Neural progenitor cell (in vitro differentiated cells): ENCODE results near the gene RBKS. TPM values are rescaled to one million over a fixed set of nuclear protein-coding genes. Genes with fewer than 3 reads are reported as not detected.

Experiments
- DNase-seq: peaks from one replicate; pipeline ENCODE4 v3.0.0-alpha.2; 2016; ENCODE audit warnings: low spot score
- H2AFZ ChIP-seq: fragments of 200-600 bp; sonication (generic); replicated peaks from 2 replicates; pipeline ENCODE4 v1.6.1; 2016; ENCODE audit warnings: antibody characterized with exemption
- H3F3A ChIP-seq: fragments of 200-600 bp; sonication (generic); 2 replicates; pipeline ENCODE4 v1.6.1; 2016; ENCODE audit warnings: antibody characterized with exemption, low read depth
- H3K27ac ChIP-seq: fragments of 200-600 bp; sonication (generic); 2 replicates; pipeline ENCODE4 v1.5.1; 2016; ENCODE audit warnings: mild to moderate bottlenecking
- H3K27me3 ChIP-seq: fragments of 200-600 bp; sonication (generic); 2 replicates; pipeline ENCODE4 v1.6.1; 2016; ENCODE audit warnings: mild to moderate bottlenecking, moderate library complexity
- H3K36me3 ChIP-seq: fragments of 200-600 bp; sonication (generic); 2 replicates; pipeline ENCODE4 v1.5.1; 2016
- H3K4me1 ChIP-seq: fragments of 200-600 bp; sonication (generic); 2 replicates; pipeline ENCODE4 v1.6.1; 2016; ENCODE audit warnings: mixed run types
- H3K4me2 ChIP-seq: fragments of 200-600 bp; sonication (generic); 2 replicates; pipeline ENCODE4 v1.6.1; 2016
- H3K4me3 ChIP-seq: fragments of 200-600 bp; sonication (generic); 2 replicates; pipeline ENCODE4 v1.5.1; 2016
- H3K79me2 ChIP-seq: fragments of 200-600 bp; sonication (generic); 2 replicates; pipeline ENCODE4 v1.6.1; 2016; ENCODE audit warnings: low read depth
- H3K9ac ChIP-seq: fragments of 200-600 bp; sonication (generic); 2 replicates; pipeline ENCODE4 v1.6.1; 2016
- H3K9me3 ChIP-seq: fragments of 200-600 bp; sonication (generic); 2 replicates; pipeline ENCODE4 v1.5.1; 2016; ENCODE audit warnings: low read depth
- H4K20me1 ChIP-seq: fragments of 200-600 bp; sonication (generic); 2 replicates; pipeline ENCODE4 v1.6.1; 2016; ENCODE audit warnings: low read depth
- H3K27ac Mint-ChIP-seq: 3 replicates; pipeline ENCODE4 v1.8.0; 2021; ENCODE audit warnings: mixed read lengths
- H3K27me3 Mint-ChIP-seq: 2 replicates; pipeline ENCODE4 v1.8.0; 2022; ENCODE audit warnings: low read depth, mild to moderate bottlenecking, inconsistent platforms, moderate library complexity, mixed read lengths; ENCODE audit not compliant: insufficient read depth
- H3K36me3 Mint-ChIP-seq: 3 replicates; pipeline ENCODE4 v1.8.0; 2021; ENCODE audit warnings: mixed read lengths
- H3K4me1 Mint-ChIP-seq: 3 replicates; pipeline ENCODE4 v1.8.0; 2021; ENCODE audit warnings: mixed read lengths
- H3K4me3 Mint-ChIP-seq: 3 replicates; pipeline ENCODE4 v1.8.0; 2021; ENCODE audit warnings: mild to moderate bottlenecking, moderate library complexity, mixed read lengths
- H3K9me3 Mint-ChIP-seq: 3 replicates; pipeline ENCODE4 v1.8.0; 2020; ENCODE audit warnings: mixed read lengths
- EZH2 ChIP-seq: fragments of 200-600 bp; sonication (generic); IDR thresholded peaks from 2 replicates; pipeline ENCODE4 v1.6.1; 2017; ENCODE audit warnings: antibody characterized with exemption, mild to moderate bottlenecking, moderate library complexity
- EZH2phosphoT487 ChIP-seq: fragments of 200-600 bp; sonication (generic); IDR thresholded peaks from 2 replicates; pipeline ENCODE4 v1.6.1; 2017; ENCODE audit warnings: antibody characterized with exemption
- total RNA-seq: library from RNA; depleted of rRNA; stranded (reverse); fragments of >200 nt; gene quantifications from 2 replicates; pipeline ENCODE4 v1.2.3, GENCODE V29; 2015; ENCODE audit warnings: low replicate concordance
- TF ChIP-seq, protein P1 (sequence below): fragments of 200-600 bp; sonication (generic); IDR thresholded peaks from 2 replicates; pipeline ENCODE4 v1.5.1; 2017; ENCODE audit warnings: antibody characterized with exemption, mild to moderate bottlenecking

Gene RBKS
- total RNA-seq, 1 donor from 2014 or later = 8.5 TPM

DNA sequence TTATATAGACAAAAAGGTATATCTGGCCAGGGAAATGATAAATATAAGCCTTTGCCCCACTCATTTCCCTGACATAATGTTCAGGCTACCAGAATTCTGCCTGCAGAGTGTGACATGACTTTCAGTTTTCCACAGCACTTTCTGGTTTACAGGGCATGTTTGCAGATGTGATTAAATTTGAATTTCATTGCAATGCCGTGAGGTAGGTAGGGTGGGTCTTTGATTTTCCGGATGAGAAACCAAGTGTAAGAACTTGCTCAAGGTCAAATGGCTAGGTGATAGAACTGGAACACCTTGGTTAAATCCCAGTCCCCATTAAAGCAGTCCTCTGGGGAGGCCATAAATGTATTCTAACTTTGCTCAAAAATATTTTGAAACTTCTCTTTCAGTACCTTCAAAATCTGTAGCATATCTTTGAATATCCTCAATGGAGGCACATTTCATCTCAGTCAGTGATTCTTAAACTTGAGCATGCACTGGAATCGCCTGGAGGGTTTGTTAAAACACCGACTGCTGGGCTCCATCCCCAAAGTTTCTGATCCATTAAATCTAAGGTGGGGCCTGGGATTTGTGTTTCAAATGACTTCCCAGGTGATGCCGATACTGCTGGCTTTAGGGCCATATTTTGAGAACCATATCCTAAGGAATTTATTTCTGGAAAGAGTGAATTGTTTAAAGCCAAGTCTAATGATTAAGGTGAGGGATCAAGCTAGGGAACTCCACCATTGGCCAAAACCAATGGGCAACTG is 83.7 kb downstream of the RBKS start:
- Histone ChIP-seq H4K20me1 (no peaks in the 10 kb centered on the region), H3K27me3 (no peaks in the 10 kb centered on the region), H3K79me2 (no peaks in the 10 kb centered on the region), H3F3A (no peaks in the 10 kb centered on the region), H3K4me2 (no peak overlapping the region), H3K9ac (no peak overlapping the region), H2AFZ (no peak overlapping the region), H3K36me3 (no peaks in the 10 kb centered on the region), H3K4me3 (no peak overlapping the region), H3K4me1 (no peaks in the 10 kb centered on the region), H3K9me3 (no peaks in the 10 kb centered on the region), H3K27ac (no peak overlapping the region)
- H3K36me3 Mint-ChIP-seq = no peaks in the 10 kb centered on the region
- no peak for DNase-seq
- no peak overlapping the region for H3K4me3 Mint-ChIP-seq
- H3K4me1 Mint-ChIP-seq = no peaks in the 10 kb centered on the region
- TF ChIP-seq EZH2 (no peak), EZH2phosphoT487 (no peak)
- TF ChIP-seq, protein P1, sequence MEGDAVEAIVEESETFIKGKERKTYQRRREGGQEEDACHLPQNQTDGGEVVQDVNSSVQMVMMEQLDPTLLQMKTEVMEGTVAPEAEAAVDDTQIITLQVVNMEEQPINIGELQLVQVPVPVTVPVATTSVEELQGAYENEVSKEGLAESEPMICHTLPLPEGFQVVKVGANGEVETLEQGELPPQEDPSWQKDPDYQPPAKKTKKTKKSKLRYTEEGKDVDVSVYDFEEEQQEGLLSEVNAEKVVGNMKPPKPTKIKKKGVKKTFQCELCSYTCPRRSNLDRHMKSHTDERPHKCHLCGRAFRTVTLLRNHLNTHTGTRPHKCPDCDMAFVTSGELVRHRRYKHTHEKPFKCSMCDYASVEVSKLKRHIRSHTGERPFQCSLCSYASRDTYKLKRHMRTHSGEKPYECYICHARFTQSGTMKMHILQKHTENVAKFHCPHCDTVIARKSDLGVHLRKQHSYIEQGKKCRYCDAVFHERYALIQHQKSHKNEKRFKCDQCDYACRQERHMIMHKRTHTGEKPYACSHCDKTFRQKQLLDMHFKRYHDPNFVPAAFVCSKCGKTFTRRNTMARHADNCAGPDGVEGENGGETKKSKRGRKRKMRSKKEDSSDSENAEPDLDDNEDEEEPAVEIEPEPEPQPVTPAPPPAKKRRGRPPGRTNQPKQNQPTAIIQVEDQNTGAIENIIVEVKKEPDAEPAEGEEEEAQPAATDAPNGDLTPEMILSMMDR = no peak
- H3K27me3 Mint-ChIP-seq = peaks cover 4% of the 10 kb centered on the region
- H3K9me3 Mint-ChIP-seq = no peaks in the 10 kb centered on the region
- no peak overlapping the region for H3K27ac Mint-ChIP-seq

DNA sequence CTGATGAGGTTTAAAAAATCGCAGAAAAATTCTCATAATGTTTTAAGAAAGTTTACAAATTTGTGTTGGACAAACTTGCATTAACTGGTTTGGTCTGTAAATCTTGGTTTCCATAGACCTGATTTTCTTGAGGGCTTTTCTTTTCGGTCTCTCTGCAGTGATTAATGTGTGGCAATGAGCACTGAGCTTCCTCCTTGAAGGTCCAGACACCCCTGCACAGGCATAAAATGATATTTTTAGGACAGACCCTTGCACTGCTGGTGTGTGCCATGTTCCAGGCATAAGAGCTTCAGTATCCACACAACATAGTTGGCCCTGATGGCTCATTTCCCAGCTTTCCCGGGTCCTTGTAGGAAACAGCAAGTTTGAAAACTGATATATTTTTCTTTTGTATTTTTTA is 85.0 kb downstream of the RBKS start:
- Mint-ChIP-seq H3K27me3 (peaks cover 2% of the 10 kb centered on the region), H3K36me3 (no peaks in the 10 kb centered on the region), H3K4me1 (no peaks in the 10 kb centered on the region), H3K4me3 (no peak overlapping the region), H3K27ac (no peak overlapping the region), H3K9me3 (no peaks in the 10 kb centered on the region)
- DNase-seq = no peak
- no peak overlapping the region for H3K4me2 ChIP-seq
- H3K9me3 ChIP-seq = no peaks in the 10 kb centered on the region
- H2AFZ ChIP-seq = no peak overlapping the region
- H4K20me1 ChIP-seq = no peaks in the 10 kb centered on the region
- H3K4me1 ChIP-seq = no peaks in the 10 kb centered on the region
- TF ChIP-seq EZH2phosphoT487 (no peak), EZH2 (no peak)
- TF ChIP-seq, protein P1 = no peak
- no peak overlapping the region for H3K27ac ChIP-seq
- no peaks in the 10 kb centered on the region for H3K79me2 ChIP-seq
- H3K9ac ChIP-seq = no peak overlapping the region
- H3F3A ChIP-seq = no peaks in the 10 kb centered on the region
- H3K4me3 ChIP-seq = no peak overlapping the region
- H3K36me3 ChIP-seq = no peaks in the 10 kb centered on the region
- H3K27me3 ChIP-seq = no peaks in the 10 kb centered on the region

- peaks cover 4% of the 10 kb centered on the region for H3K4me1 Mint-ChIP-seq
- Histone ChIP-seq H3K79me2 (no peaks in the 10 kb centered on the region), H3K36me3 (no peaks in the 10 kb centered on the region), H3K9me3 (no peaks in the 10 kb centered on the region), H3K27ac (no peak overlapping the region), H4K20me1 (no peaks in the 10 kb centered on the region), H3F3A (no peaks in the 10 kb centered on the region), H3K4me1 (no peaks in the 10 kb centered on the region), H3K9ac (no peak overlapping the region), H3K4me2 (no peak overlapping the region), H3K27me3 (no peaks in the 10 kb centered on the region), H2AFZ (no peak overlapping the region), H3K4me3 (no peak overlapping the region)
- no peak overlapping the region for H3K4me3 Mint-ChIP-seq
- H3K36me3 Mint-ChIP-seq = no peaks in the 10 kb centered on the region
- DNase-seq = no peak
- H3K27ac Mint-ChIP-seq = no peak overlapping the region
- TF ChIP-seq EZH2phosphoT487 (no peak), EZH2 (no peak)
- TF ChIP-seq, protein P1 = no peak
- peaks cover 2% of the 10 kb centered on the region for H3K27me3 Mint-ChIP-seq
- no peaks in the 10 kb centered on the region for H3K9me3 Mint-ChIP-seq
These were observed 86.0 kb downstream of the RBKS start for GRCh38 chr2:27804146-27804545.
